PC-9 (cell line): ENCODE data around the gene LRRC28.
"Not testable (repeated sequence)": the region's sequence is repeated elsewhere in the genome, so short reads cannot be mapped to it uniquely, and the experiment has no call there.

Experiments used
- EZH2 ChIP-seq: fragments of 200-600 bp; sonication (generic); IDR thresholded peaks from 2 replicates; pipeline ENCODE4 v1.8.0; 2017; ENCODE audit warnings: antibody characterized with exemption, low read depth
- TF ChIP-seq, protein P1 (sequence below): fragments of 200-600 bp; sonication (generic); conservative IDR thresholded peaks from 2 replicates; pipeline ENCODE4 v1.6.1; 2017; ENCODE audit warnings: mixed run types, antibody characterized with exemption, mild to moderate bottlenecking, moderate library complexity

DNA sequence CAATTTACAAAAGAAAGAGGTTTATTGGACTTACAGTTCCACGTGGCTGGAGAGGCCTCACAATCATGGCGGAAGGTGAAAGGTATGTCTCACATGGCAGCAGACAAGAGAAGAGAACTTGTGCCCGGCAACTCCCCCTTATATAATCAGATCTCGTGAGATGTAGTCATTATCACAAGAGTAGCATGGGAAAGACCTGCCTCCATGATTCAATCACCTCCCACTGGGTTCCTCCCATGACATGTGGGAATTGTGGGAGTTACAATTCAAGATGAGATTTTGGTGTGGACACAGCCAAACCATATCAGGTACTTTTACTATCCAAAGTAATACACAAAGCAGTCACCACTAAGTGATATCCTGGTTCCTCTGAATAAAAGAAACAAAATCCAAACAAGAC is 149.9 kb downstream of the LRRC28 start:
- TF ChIP-seq EZH2: not testable (repeated sequence)
- TF ChIP-seq, protein P1, sequence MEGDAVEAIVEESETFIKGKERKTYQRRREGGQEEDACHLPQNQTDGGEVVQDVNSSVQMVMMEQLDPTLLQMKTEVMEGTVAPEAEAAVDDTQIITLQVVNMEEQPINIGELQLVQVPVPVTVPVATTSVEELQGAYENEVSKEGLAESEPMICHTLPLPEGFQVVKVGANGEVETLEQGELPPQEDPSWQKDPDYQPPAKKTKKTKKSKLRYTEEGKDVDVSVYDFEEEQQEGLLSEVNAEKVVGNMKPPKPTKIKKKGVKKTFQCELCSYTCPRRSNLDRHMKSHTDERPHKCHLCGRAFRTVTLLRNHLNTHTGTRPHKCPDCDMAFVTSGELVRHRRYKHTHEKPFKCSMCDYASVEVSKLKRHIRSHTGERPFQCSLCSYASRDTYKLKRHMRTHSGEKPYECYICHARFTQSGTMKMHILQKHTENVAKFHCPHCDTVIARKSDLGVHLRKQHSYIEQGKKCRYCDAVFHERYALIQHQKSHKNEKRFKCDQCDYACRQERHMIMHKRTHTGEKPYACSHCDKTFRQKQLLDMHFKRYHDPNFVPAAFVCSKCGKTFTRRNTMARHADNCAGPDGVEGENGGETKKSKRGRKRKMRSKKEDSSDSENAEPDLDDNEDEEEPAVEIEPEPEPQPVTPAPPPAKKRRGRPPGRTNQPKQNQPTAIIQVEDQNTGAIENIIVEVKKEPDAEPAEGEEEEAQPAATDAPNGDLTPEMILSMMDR: not testable (repeated sequence)
